Smooth muscle cell of the pulmonary artery (primary cell): Measurements from ENCODE around the gene EHBP1L1. TPM values are rescaled to one million over a fixed set of nuclear protein-coding genes. Genes with fewer than 3 reads are reported as not detected.

Experiments used
- total RNA-seq: library from RNA; depleted of rRNA; stranded (reverse); fragments of >200 nt; gene quantifications from 2 replicates; pipeline ENCODE4 v1.2.3, GENCODE V29; 2014

EHBP1L1 gene
- 97.6 and 153 TPM in 2 replicates for total RNA-seq

DNA sequence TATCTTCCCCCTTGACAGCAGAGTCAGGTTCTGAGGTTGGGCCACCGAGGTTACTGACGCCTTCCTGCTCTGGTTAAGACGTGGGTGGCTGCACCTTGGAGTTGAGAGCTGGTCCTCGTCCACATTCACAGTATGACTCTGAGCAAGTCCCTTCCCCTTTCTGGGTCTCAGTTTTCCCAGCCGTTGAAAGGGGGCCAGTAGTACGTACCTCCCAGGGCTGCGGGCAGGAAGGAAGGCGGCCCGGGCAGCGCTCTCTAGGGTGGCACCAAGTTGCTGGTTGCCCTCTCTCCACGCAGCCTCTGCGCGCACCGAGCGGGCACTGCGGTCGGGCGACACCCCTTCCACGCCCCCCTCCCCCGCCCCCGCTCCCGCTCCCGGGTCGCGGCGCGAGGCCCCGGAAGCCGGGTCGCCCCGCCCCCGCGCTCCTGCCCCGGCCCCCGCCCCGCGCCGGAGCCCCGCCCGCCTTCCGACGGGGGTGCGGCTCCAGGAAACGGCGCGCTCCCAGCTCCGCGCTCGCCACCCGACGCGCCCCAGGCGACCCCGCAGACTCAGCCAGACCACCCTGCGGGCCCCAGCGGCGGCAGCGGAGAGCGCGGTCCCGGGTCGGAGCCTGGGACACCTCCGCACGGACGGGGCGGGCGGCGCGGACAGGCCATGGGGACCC, at the start of gene EHBP1L1:
EHBP1L1 (plus strand) TSS at position 486 of the 664 bp plus-strand sequence. CDS start 250 bp downstream, outside the sequence.

GRCh38 chr11:65558002-65558929, 17.6 kb upstream of the EHBP1L1 start, which contains the start of gene LTBP3:
Gene LTBP3, minus strand, starts transcription at chr11:65558359. Its CDS starts 400 bp downstream, at chr11:65557959.

DNA sequence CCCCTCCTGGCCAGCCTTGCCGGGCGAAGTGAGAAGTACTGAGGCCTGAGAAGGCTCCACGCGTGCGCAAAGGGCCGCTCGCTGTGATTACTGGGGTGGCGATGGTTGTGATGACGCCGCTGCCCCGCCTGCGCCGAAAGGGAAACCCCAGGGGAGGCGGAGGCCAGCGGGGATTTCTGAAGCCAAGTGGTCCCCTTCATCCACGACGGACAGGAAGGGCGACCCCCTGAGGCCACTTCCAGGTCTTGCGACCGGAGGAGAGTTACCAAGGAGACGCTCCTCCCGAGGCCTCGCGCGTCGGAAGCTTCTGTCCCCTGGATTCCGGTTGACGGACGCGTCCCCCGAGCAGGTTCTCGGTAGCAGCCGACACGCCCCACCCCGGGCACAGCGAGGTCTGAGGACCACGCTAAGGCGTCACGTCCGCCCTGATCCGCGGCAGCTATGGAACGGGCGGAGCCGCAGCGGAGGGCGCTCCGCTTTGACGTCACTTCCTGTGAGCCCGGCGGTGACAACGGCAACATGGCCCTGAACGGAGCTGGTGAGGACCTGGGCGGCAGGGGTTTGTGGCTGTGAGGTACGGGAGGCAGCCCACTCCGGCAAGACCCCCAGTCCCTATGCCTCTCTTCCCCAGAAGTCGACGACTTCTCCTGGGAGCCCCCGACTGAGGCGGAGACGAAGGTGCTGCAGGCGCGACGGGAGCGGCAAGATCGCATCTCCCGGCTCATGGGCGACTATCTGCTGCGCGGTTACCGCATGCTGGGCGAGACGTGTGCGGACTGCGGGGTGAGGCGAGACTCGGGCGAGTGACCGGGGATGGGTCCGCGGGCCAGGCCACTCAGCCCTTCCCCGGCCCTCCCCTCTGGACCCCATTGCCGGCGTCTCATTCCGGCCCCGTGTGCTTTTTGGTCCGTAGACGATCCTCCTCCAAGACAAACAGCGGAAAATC, 5.6 kb upstream of the EHBP1L1 start, which contains the start of gene ZNRD2:
ZNRD2 (plus strand) TSS at position 505 of the 946 bp plus-strand sequence; CDS start at position 520, 15 bp downstream.

GRCh38 chr11:65572356-65573051, 3.3 kb upstream of the EHBP1L1 start, which contains the start of gene FAM89B:
Gene FAM89B, plus strand, starts transcription at chr11:65572538. Its CDS starts 132 bp downstream, at chr11:65572670.

DNA sequence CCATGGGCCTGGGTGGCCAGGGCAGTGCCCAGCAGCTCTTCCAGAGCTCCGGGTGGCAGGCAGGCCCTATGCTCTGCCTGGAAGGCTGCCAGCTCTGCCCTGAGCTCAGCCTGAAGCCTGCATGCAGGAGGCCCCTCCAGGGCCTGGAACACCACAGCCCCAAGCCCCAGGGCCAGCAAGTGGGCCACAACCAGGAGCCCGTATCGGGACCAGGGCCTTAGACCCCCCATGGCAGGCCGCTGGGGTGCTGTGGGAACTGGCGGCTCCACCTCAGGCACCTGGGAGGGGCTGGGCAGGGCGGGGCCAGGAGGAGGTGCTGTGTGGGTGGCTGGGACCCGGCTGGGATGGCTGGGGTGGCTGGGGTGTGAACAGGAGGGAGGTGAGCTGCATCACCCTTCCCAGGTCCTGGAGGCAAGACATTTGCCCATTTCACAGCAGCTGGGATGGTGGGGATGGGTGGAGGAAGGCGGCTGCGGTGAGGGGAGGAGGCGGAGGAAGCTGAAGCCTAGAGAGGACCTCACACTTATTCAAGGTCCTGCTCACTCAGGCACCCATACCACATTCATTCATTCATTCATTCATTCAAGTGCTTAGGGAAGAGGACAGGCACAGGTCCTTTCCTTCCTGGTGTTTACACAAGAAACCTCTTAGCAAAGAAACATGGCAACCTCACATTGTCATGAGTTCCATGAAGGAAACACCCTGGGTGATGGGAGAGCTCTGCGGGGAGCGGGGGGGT, 19.9 kb downstream of the EHBP1L1 start, which contains the start of gene KCNK7:
KCNK7 (minus strand) TSS at position 258 of the 739 bp plus-strand sequence; CDS start at position 230, 28 bp downstream.

DNA sequence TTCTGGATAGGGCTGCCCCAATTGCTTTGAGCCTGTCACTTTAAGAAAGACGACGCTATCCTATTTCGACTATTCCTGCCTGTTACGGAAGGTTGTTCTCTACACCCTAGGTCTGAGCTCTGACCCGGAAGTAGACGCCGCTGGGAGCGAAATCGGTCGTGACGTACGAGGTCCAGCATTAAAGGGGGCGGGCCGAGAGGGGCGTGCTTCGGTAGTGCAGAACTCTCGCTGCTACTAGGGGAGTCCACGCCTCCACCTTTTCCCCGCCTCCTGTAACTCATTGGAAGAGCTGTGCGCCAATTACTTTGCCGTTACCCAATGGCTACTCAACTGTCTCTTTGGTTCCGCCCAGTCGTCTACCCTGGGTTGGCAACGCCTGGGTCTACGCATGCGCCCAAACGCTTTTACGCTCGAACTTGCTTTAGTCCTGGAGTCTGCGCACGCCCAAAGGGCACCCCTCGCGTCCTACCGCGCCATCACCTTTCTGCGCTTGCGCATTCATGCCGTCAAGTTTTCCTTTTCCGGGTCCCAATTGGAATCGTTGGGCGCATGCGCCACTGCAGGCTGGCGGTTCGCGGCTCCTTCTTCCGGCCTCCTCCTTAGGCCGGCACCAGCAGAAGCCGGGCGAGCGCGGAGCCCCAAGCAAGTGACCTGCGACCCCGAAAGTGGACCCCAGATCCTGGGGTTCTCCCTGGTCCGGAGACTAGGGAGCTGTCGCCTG, 39.5 kb downstream of the EHBP1L1 start, which contains the start of gene PCNX3:
PCNX3 (plus strand) TSS at position 548 of the 721 bp plus-strand sequence. CDS start 536 bp downstream, outside the sequence.

DNA sequence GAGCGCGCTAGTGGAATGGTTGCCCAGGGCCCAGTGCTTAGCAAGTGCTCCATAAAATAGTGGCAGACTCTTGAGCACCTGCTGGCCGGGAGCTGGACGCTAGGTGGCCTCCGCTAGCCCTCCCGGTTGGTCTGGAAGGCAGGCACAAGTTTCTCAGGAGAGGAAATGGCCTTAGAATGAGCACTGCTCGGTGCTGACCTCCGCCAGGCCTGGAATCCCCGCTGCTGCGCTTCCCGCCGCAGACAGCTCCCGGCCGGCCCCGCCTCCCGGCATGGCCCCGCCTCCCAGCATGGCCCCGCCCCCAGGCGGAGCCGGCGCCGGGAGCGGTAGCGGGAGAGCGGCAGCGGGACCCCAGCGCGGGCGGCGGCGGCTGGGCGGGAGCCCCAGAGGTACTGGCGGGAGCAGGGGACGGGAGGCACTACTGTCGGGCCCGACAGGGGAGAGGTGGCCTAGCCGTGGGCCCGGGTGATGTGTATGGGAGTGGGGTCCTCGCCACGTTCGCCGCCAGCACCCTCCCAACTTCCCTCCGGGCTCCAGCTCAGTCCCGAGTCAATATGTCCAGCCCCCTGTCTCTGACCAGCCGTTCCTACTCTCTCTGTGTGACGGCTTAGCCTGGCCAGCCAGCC, 62.1 kb downstream of the EHBP1L1 start, which contains the start of gene SIPA1:
SIPA1 (plus strand) TSS at position 308 of the 626 bp plus-strand sequence. CDS start 2,821 bp downstream, outside the sequence.

Other genes with a start within 250 kb of the EHBP1L1 start
- 33.1 and 33.4 TPM in 2 replicates for gene DPF2, start 242.2 kb upstream of the EHBP1L1 start, total RNA-seq
- 0.07 and 0.13 TPM in 2 replicates for gene TIGD3, start 221.3 kb upstream of the EHBP1L1 start, total RNA-seq
- 2.8 and 3.1 TPM in 2 replicates for gene SLC25A45, start 193.4 kb upstream of the EHBP1L1 start, total RNA-seq
- gene FRMD8, start 189.4 kb upstream of the EHBP1L1 start, total RNA-seq, result 32.6 and 47.5 TPM in 2 replicates
- 311 and 515 TPM in 2 replicates for gene NEAT1, start 153.3 kb upstream of the EHBP1L1 start, total RNA-seq
- 10,790 and 14,969 TPM in 2 replicates for gene MALAT1, start 77.0 kb upstream of the EHBP1L1 start, total RNA-seq
- 97.8 and 105 TPM in 2 replicates for gene SCYL1, start 51.0 kb upstream of the EHBP1L1 start, total RNA-seq
- 138 and 166 TPM in 2 replicates for gene LTBP3, start 17.7 kb upstream of the EHBP1L1 start, total RNA-seq
- gene ZNRD2, start 5.6 kb upstream of the EHBP1L1 start, total RNA-seq, result 31.5 and 37.9 TPM in 2 replicates
- 23.5 and 41.3 TPM in 2 replicates for gene FAM89B, start 3.5 kb upstream of the EHBP1L1 start, total RNA-seq
- 0.07 and 0.10 TPM in 2 replicates for gene KCNK7, start 19.7 kb downstream of the EHBP1L1 start, total RNA-seq
- 21.7 and 32.6 TPM in 2 replicates for gene MAP3K11, start 38.2 kb downstream of the EHBP1L1 start, total RNA-seq
- 24.2 and 36.9 TPM in 2 replicates for gene PCNX3, start 39.7 kb downstream of the EHBP1L1 start, total RNA-seq
- gene SIPA1, start 62.0 kb downstream of the EHBP1L1 start, total RNA-seq, result 23.3 and 23.8 TPM in 2 replicates
- gene RELA, start 86.9 kb downstream of the EHBP1L1 start, total RNA-seq, result 22.9 and 30.1 TPM in 2 replicates
- 37.6 and 42.1 TPM in 2 replicates for gene KAT5, start 136.2 kb downstream of the EHBP1L1 start, total RNA-seq
- 17.4 and 20.1 TPM in 2 replicates for gene RNASEH2C, start 144.7 kb downstream of the EHBP1L1 start, total RNA-seq
- 7.6 and 12.5 TPM in 2 replicates for gene AP5B1, start 204.9 kb downstream of the EHBP1L1 start, total RNA-seq
- not detected in 2 replicates for gene OVOL1, start 211.0 kb downstream of the EHBP1L1 start, total RNA-seq